GM12878 (cell line): ENCODE results near the gene TTLL12. TPM values are rescaled to one million over a fixed set of nuclear protein-coding genes. Genes with fewer than 3 reads are reported as not detected.

Experiments
- ATAC-seq: fragments of 200-7000 bp; cut with Tn5 transposase; 3 replicates; pipeline ENCODE4 v1.9.1; 2020; ENCODE audit warnings: mild to moderate bottlenecking, moderate library complexity
- BruUV-seq: library from RNA; stranded (reverse); fragments of 400-500 nt; replicated peaks from 2 replicates; lab custom pipeline; 2021; lab: Mats Ljungman, UMichigan
- CTCF ChIA-PET: fragments of 300-600 bp; sonication (Branson Sonifier 250); formaldehyde crosslinking; extraction: SDS; loops from one replicate; lab custom pipeline; 2021; ENCODE audit warnings: inconsistent platforms; lab: Yijun Ruan, JAX
- POLR2A ChIA-PET: fragments of 350-600 bp; formaldehyde crosslinking; extraction: SDS; loops from one replicate; lab custom pipeline; 2021; ENCODE audit warnings: inconsistent platforms; lab: Charles Lee
- RAD21 ChIA-PET: fragments of 300-600 bp; sonication (Branson Sonifier 250); formaldehyde crosslinking; loops from one replicate; lab custom pipeline; 2023; ENCODE audit warnings: antibody characterized with exemption; ENCODE audit not compliant: unreplicated experiment; lab: Charles Lee
- SMC1A ChIA-PET: fragments of 300-600 bp; sonication (Branson Sonifier 250); formaldehyde crosslinking; loops from one replicate; lab custom pipeline; 2023; ENCODE audit not compliant: unreplicated experiment, uncharacterized antibody; lab: Charles Lee
- DNase-seq: peaks from one replicate; pipeline ENCODE4 v3.0.0-alpha.2; 2011; ENCODE audit warnings: low read depth, low spot score
- FAIRE-seq: peaks from 3 replicates; lab custom pipeline; 2011; peaks lifted over from hg19 to GRCh38; lab: Jason Lieb, UNC
- H2AFZ ChIP-seq: 2 replicates; pipeline ENCODE4 v1.6.0; 2011; ENCODE audit warnings: low read depth, low read length, control low read depth; ENCODE audit not compliant: control insufficient read depth
- H3K27ac ChIP-seq: 2 replicates; pipeline ENCODE4 v1.5.1; 2011; ENCODE audit warnings: control low read depth; ENCODE audit not compliant: control insufficient read depth, insufficient read depth
- H3K27me3 ChIP-seq, 2 experiments: replicated peaks in 1 of 2; 2 replicates each; pipeline versions ENCODE4 v1.6.0 to v1.6.1; 2011; ENCODE audit warnings: low read length in 1 of 2; ENCODE audit not compliant: control insufficient read depth in 2 of 2, insufficient read depth in 2 of 2
- H3K36me3 ChIP-seq, 2 experiments: 2 replicates each; pipeline ENCODE4 v1.5.1; 2011; ENCODE audit warnings: low read length in 1 of 2; ENCODE audit not compliant: control insufficient read depth in 2 of 2, insufficient read depth in 2 of 2
- H3K4me1 ChIP-seq: 2 replicates; pipeline ENCODE4 v1.6.1; 2011; ENCODE audit warnings: mild to moderate bottlenecking, low read length, moderate library complexity, mixed read lengths; ENCODE audit not compliant: control insufficient read depth, insufficient read depth
- H3K4me2 ChIP-seq: 2 replicates; pipeline ENCODE4 v1.6.0; 2011; ENCODE audit warnings: control low read depth; ENCODE audit not compliant: control insufficient read depth, insufficient read depth
- H3K4me3 ChIP-seq: fragments of 200-600 bp; sonication (generic); 2 replicates; pipeline ENCODE4 v1.5.1; 2016
- H3K79me2 ChIP-seq: 2 replicates; pipeline ENCODE4 v1.6.0; 2011; ENCODE audit warnings: low read length; ENCODE audit not compliant: control insufficient read depth, insufficient read depth
- H3K9ac ChIP-seq: 2 replicates; pipeline ENCODE4 v1.8.0; 2011; ENCODE audit warnings: low read length, control low read depth, mixed read lengths; ENCODE audit not compliant: control insufficient read depth, insufficient read depth
- H3K9me3 ChIP-seq: replicated peaks from 3 replicates; pipeline ENCODE4 v1.5.1; 2011; ENCODE audit warnings: mild to moderate bottlenecking, low read length; ENCODE audit not compliant: control insufficient read depth, insufficient read depth
- H4K20me1 ChIP-seq: 2 replicates; pipeline ENCODE4 v1.6.0; 2011; ENCODE audit not compliant: control insufficient read depth, insufficient read depth
- BRCA1 ChIP-seq: IDR thresholded peaks from 2 replicates; pipeline ENCODE4 v1.6.1; 2011; ENCODE audit warnings: low read depth, low read length, improper control_type of control experiment
- EGR1 ChIP-seq, 2 experiments: IDR thresholded peaks; 1 replicate in 1 of 2; 2 replicates in 1 of 2; pipeline ENCODE4 v1.6.1; 2011 to 2012; ENCODE audit warnings: low read depth in 2 of 2, low read length in 2 of 2, borderline replicate concordance in 1 of 2, mild to moderate bottlenecking in 1 of 2, moderate library complexity in 1 of 2
- PML ChIP-seq: IDR thresholded peaks from 2 replicates; pipeline ENCODE4 v1.6.1; 2012; ENCODE audit warnings: low read length, inconsistent platforms
- WGBS: methylation state at CpG from one replicate; pipeline ENCODE4 v1.1.6; 2016; ENCODE audit warnings: low lambda C conversion rate; ENCODE audit not compliant: insufficient replicate concordance, insufficient coverage; ENCODE audit errors: missing lambda C conversion rate; 5-methylcytosine and 5-hydroxymethylcytosine counted together
- in situ Hi-C: fragments of 300-500 bp; cut with MboI; formaldehyde crosslinking; loops from 9 replicates; pipeline ENCODE4 v1.14.3; 2018; ENCODE audit warnings: mixed read lengths
- intact Hi-C: fragments of 100-400 bp; cut with micrococcal nuclease; formaldehyde crosslinking; loops from one replicate; pipeline ENCODE4 v1.14.2; 2022; ENCODE audit not compliant: unreplicated experiment
- polyA plus RNA-seq, 11 experiments: library from polyadenylated mRNA; depleted of rRNA in 4 of 11; unstranded in 6 of 11; stranded (reverse) in 5 of 11; fragments of >200 nt; fragmentation: Nextera tagmentation in 4 of 11; fragmentation: Illumina TruSeq in 1 of 11; extraction: Ambion mirVana in 4 of 11; extraction: Trizol in 1 of 11; gene quantifications; 1 replicate in 1 of 11; 2 replicates in 10 of 11; pipeline versions ENCODE4 v1.2.1 to v1.2.3, GENCODE V29; 2011 to 2016; ENCODE audit warnings: inconsistent platforms in 2 of 11, missing spikeins in 2 of 11, low read depth in 1 of 11
- total RNA-seq, 4 experiments: library from RNA; depleted of rRNA in 3 of 4; stranded (reverse); fragments of >200 nt in 3 of 4; fragmentation: Illumina TruSeq in 1 of 4; extraction: Trizol in 1 of 4; gene quantifications; 2 replicates each; pipeline versions ENCODE4 v1.2.1 to v1.2.3, GENCODE V29; 2013 to 2021
- TF ChIP-seq, protein P1 (sequence below): fragments of 450-650 bp; IDR thresholded peaks from 2 replicates; pipeline ENCODE4 v1.6.1; 2017; ENCODE audit warnings: low read depth, mild to moderate bottlenecking, moderate library complexity

TTLL12 gene
- total and polyA plus RNA-seq, 10 of the 15 experiments (the other 5 are each of a cell fraction or from before 2014, with no cell fraction given) = 1.00 to 89.8 (median 38.5) TPM

DNA sequence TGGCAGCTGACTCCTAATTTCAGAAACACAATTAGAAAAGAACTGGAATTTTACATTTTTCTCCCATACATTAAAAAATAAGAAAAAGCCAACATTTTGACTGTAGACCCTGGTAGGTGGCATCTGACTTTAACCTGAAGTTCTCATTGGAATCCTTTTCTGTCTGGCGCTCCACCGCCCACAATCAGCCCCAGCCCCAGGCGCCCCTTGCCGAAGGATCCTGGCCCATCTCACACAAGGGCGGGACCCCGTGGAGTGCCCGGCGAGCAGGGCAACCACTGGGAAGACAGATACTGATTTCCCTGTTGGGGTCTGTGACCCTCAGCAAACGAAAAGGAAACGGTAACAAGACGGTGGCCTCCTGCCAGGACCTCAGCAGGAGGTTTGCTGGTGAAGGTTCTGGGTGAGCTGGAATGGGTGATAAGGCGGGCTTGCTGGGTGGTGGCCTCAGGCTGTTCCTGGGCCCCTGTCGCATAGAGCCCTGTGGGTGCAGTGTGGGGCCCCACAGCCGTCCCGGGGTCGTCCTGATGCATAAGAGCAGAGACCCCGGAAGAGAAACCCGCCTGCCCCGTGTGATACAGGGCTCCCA is 19.8 kb downstream of the TTLL12 start:
- no peaks in the 10 kb centered on the region for H4K20me1 ChIP-seq
- H3K4me1 ChIP-seq = no peaks in the 10 kb centered on the region; the same call in 1 of the 2 replicates
- H3K9ac ChIP-seq = no peak overlapping the region
- no peak for ATAC-seq
- no peak overlapping the region for H3K4me2 ChIP-seq
- peaks cover 0 to 2% of the 10 kb centered on the region in 2 experiments; a peak in 3 of 4 replicates for H3K36me3 ChIP-seq
- no peak overlapping the region for H2AFZ ChIP-seq
- FAIRE-seq = no peak
- BruUV-seq = no TSS peak
- intact Hi-C loops (no loop called here), in situ Hi-C loops (no loop called here)
- ChIA-PET SMC1A (no interaction called here), POLR2A (no interaction called here), CTCF (no interaction called here), RAD21 (no interaction called here)
- WGBS = 98% methylated on average over 19 of the region's 19 CpGs
- H3K27me3 ChIP-seq = no peaks in the 10 kb centered on the region
- H3K4me3 ChIP-seq = no peak overlapping the region
- DNase-seq = no peak
- H3K9me3 ChIP-seq = no peaks in the 10 kb centered on the region
- H3K27ac ChIP-seq = no peak overlapping the region
- TF ChIP-seq, protein P1, sequence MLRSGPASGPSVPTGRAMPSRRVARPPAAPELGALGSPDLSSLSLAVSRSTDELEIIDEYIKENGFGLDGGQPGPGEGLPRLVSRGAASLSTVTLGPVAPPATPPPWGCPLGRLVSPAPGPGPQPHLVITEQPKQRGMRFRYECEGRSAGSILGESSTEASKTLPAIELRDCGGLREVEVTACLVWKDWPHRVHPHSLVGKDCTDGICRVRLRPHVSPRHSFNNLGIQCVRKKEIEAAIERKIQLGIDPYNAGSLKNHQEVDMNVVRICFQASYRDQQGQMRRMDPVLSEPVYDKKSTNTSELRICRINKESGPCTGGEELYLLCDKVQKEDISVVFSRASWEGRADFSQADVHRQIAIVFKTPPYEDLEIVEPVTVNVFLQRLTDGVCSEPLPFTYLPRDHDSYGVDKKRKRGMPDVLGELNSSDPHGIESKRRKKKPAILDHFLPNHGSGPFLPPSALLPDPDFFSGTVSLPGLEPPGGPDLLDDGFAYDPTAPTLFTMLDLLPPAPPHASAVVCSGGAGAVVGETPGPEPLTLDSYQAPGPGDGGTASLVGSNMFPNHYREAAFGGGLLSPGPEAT = no peak
- no peaks in the 10 kb centered on the region for H3K79me2 ChIP-seq

DNA sequence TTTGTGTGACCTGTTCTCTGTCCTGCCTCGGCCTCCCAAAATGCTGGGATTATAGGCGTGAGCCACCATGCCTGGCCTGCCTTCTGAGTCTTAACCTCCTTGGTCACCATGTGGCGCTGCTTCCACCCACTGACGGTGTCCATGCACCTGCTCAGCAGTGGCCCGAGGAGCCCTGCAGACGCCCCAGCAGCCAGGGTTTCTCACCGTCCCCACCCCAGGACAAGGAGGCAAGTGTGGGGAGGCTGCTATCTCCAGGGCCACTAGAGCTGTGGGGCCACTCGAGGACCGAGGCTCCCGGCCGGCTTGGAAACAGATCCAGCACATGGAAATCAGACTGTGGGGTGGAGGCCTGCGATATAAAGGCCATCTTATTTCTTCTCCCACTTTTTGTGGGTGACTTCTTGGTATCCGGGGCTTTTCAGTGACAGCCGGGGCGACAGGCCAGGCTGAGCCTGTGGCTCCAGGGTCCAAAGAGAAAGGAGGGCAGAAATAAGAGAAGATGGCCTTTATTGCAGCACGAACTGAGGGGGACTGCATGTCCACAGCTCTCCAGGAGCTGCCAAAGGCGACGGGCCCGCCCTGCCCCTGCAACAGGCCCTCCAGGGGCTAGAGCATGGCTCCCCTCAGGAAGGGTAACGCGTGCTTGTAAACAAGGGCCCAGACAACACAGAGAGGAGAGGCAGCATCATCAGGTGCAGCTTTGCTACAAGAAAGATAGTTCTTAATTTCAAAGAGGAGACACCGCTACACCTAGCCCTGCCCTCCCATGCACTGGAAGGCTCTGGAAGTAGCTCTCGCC is 20.6 kb downstream of the TTLL12 start:
- no peak overlapping the region for H3K4me2 ChIP-seq
- ChIA-PET POLR2A (no interaction called here), CTCF (no interaction called here), RAD21 (no interaction called here)
- intact Hi-C loops (no loop called here), in situ Hi-C loops (no loop called here)
- H3K79me2 ChIP-seq = no peaks in the 10 kb centered on the region
- no peaks in the 10 kb centered on the region; the same call in 1 of the 2 replicates for H3K4me1 ChIP-seq
- H3K27ac ChIP-seq = no peak overlapping the region
- ATAC-seq (no peak), DNase-seq (no peak)
- BruUV-seq = no TSS peak
- peaks cover 0 to 2% of the 10 kb centered on the region in 2 experiments; a peak in 3 of 4 replicates for H3K36me3 ChIP-seq
- no peak overlapping the region for H2AFZ ChIP-seq
- no peaks in the 10 kb centered on the region for H3K27me3 ChIP-seq
- no peaks in the 10 kb centered on the region for H4K20me1 ChIP-seq
- WGBS = 92% methylated on average over 23 of the region's 23 CpGs
- no peak overlapping the region for H3K9ac ChIP-seq
- H3K4me3 ChIP-seq = no peak overlapping the region
- no peak for TF ChIP-seq PML
- TF ChIP-seq BRCA1 = no peak
- no peak for TF ChIP-seq EGR1 (IDR thresholded peaks at IDR 0.05; ENCODE audit: borderline replicate concordance in 1 of 2, low read depth in 2 of 2, low read length in 2 of 2)
- TF ChIP-seq, all 136 proteins: peak for 0
- SMC1A ChIA-PET = no interaction called here
- H3K9me3 ChIP-seq = no peaks in the 10 kb centered on the region
- FAIRE-seq = no peak
